Hypothalamus (tissue), 51 donors: Measurements from ENCODE around the gene LDLRAD3.

ENCODE experiments used
- DNase-seq, 51 donors: peaks; one replicate each; lab custom pipeline; 2025; lab: John Stamatoyannopoulos, UW

The LDLRAD3 gene

GRCh38 chr11:36251823-36252222, 308.0 kb downstream of the LDLRAD3 start:
- DNase-seq, result peak in 9 of 51 donors; percentile 4 to 30 (median 18)

GRCh38 chr11:36253238-36253637, 309.4 kb downstream of the LDLRAD3 start:
- DNase-seq, result peak in 24 of 51 donors; percentile 12 to 58 (median 28)

GRCh38 chr11:36254713-36255112, 310.9 kb downstream of the LDLRAD3 start:
- DNase-seq, result no peak

- peak in 1 of 51 donors; percentile 18 for DNase-seq
These were observed 313.5 kb downstream of the LDLRAD3 start for GRCh38 chr11:36257351-36257750.

- peak in 40 of 51 donors; percentile 16 to 75 (median 38) for DNase-seq
These were observed 315.0 kb downstream of the LDLRAD3 start for GRCh38 chr11:36258730-36259360.

GRCh38 chr11:36261094-36261493, 317.2 kb downstream of the LDLRAD3 start:
- DNase-seq, result no peak

- DNase-seq, result no peak
These were observed 320.4 kb downstream of the LDLRAD3 start for GRCh38 chr11:36264011-36264972.

- no peak for DNase-seq
These were observed 321.1 kb downstream of the LDLRAD3 start for GRCh38 chr11:36264973-36265344.

GRCh38 chr11:36265793-36266628, 322.1 kb downstream of the LDLRAD3 start:
- DNase-seq, result peak in 20 of 51 donors; percentile 11 to 39 (median 18)

- no peak for DNase-seq
These were observed 322.9 kb downstream of the LDLRAD3 start for GRCh38 chr11:36266767-36267166.

GRCh38 chr11:36268337-36268985, 324.6 kb downstream of the LDLRAD3 start:
- DNase-seq, result no peak

- DNase-seq, result no peak
These were observed 326.8 kb downstream of the LDLRAD3 start for GRCh38 chr11:36270701-36271100.

GRCh38 chr11:36271794-36272407, 328.0 kb downstream of the LDLRAD3 start:
- no peak for DNase-seq

- peak in 11 of 51 donors; percentile 6 to 47 (median 18) for DNase-seq
These were observed 329.2 kb downstream of the LDLRAD3 start for GRCh38 chr11:36273110-36273509.

- no peak for DNase-seq
These were observed 330.6 kb downstream of the LDLRAD3 start for GRCh38 chr11:36274414-36274813.

GRCh38 chr11:36278531-36279282, 334.8 kb downstream of the LDLRAD3 start:
- DNase-seq, result peak in 22 of 51 donors; percentile 6 to 73 (median 44)

- no peak for DNase-seq
These were observed 336.7 kb downstream of the LDLRAD3 start for GRCh38 chr11:36280531-36280930.
